GM19240 (cell line): ENCODE data around the gene INSR.
"Not testable (repeated sequence)": the region's sequence is repeated elsewhere in the genome, so short reads cannot be mapped to it uniquely, and the experiment has no call there.

Experiments
- DNase-seq: peaks from one replicate; pipeline ENCODE4 v3.0.0; 2011; ENCODE audit warnings: low spot score; ENCODE audit not compliant: insufficient read length

Gene INSR

GRCh38 chr19:7196763-7197118 lies 97.5 kb downstream of the INSR start:
- no peak for DNase-seq

DNA sequence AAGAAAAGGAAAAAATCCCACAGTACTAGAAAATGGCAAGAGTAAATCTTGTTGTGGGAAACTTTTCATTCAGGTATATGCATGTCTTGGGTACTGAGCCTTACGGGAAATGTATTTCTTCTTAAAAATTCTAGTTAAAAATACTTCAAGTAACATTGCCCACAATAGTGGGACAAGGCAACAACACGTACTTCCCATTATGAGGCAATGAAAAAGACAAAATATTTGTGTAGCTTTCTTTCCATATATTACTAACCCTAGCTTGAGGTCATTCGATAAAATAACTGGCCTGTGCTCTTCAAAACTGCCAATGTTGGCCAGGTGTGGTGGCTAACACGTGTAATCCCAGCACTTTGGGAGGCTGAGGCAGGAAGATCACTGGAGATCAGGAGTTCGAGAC lies 99.2 kb downstream of the INSR start:
- DNase-seq = no peak

- DNase-seq = no peak
Observed at GRCh38 chr19:7194566-7194965, 99.6 kb downstream of the INSR start.

DNA sequence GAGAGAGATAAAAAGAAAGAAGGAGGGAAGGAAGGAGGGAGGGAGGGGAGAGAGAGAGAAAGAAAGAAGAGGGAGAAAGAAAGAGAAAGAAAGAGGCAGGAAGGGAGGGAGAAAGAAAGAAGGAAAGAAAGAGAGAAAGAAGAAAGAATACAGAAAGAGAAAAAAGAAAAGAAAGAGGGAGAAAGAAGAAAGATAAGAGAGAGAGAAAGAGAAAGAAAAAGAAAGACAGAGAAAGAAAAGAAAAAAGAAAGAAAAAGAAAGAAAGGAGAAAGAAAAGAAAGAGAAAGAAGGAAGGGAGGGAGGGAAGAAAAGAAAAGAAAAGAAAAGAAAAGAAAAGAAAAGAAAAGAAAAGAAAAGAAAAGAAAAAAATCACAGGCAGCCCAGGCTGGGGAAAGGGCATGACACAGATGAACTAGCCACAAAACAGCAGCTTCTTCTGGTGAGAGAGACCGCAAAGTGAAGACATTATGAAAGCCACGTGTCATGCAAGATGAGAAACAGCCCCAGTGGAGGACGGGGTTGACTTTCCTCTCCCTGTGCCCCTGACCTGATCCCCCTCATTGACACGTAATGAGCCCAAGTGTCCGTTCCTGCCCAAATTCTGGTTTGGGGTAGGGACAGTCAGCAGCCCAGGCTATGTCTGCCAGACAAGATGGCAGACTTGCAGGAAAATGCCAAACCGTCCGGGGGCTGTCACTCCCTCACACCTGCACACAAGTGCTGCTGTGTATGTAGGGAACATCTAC lies 102.1 kb downstream of the INSR start:
- DNase-seq = no peak

GRCh38 chr19:7188698-7189629 lies 105.2 kb downstream of the INSR start:
- no peak for DNase-seq

DNA sequence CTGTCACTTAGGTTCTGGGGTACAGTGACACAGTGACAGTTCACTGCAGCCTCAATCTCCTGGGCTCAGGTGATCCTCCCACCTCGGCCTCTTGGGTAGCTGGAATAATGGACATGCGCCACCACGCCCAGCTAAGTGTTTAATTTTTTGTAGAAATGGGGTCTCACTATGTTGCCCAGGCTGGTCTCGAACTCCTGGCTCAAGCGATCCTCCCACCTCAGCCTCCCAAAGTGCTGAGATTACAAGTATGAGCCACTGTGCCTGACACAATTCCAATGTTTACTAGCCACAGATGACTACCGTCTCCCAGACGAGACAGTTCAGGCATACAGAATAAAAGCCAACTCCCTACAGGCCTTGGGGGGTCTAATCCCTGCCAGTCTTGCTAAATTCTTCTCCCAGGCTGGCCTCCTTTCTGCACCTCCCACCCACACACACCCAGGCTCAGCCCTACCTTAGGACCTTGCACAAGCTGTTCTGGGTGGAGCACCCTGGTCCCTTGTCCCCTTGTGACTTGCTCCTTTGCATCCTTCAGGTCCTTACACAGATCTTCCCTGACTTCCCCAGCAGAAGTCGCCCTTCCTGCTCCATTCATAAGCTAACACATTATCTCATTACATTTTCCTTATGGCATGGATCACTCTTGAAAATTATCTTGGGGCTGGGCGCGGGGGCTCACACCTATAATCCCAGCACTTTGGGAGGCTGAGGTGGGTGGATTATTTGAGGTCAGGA lies 106.4 kb downstream of the INSR start:
- no peak for DNase-seq

- no peak for DNase-seq
Observed at GRCh38 chr19:7182489-7182888, 111.7 kb downstream of the INSR start.

DNA sequence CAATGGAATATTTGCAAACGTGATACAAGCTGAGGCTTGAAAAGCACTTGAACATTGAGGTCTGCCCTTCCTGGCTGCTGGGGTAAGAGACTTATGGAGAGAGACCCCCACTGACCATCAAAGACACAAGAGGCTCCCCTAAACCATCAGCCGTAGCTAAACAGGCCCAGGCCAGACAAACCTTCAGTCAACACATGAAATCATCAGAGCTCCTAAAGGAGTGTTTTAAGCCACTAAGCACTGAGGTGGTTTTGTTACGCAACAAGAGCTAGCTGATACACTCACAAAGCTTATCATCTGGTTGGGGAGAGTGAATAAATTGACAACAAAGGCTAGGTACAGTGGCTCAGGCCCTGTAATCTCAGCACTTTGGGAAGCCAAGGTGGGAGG lies 114.3 kb downstream of the INSR start:
- DNase-seq = no peak

- DNase-seq = no peak
Observed at GRCh38 chr19:7177926-7178325, 116.3 kb downstream of the INSR start.

DNA sequence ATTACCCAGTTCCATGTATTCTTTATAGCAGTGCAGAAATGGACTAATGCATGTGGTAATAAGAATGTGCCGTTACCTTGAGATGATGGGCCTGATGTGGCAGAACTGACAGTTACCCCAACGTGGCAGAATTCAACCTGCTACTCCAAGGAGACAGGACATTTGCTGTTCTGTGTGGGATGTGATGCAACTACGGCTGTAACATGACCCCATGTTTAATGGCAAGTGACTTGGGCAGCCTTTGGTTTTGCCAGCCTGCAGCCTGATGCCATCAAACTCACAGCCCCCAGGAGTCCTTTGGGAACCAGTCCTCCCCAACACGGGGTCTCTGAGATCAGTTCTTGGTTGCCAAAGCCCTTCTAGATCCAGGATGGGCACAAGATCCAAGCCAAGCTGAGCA lies 117.4 kb downstream of the INSR start:
- no peak for DNase-seq

DNA sequence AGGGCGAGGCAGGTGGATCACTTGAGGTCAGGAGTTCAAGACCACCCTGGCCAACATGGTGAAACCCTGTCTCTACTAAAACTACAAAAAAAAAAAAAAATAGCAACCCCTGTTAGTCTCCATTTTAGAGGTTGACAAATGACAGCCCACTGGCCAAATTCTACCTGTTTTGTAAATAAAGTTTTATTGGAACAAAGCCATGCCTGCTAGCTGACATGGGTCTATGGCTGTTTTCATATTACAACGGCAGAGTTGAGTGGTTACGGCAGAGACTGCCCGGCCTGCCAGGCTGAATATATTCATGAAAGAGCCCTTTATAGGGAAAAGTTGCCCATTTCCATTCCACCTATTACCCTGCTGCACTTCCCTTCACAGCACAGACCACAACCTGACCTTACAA lies 121.4 kb downstream of the INSR start:
- no peak for DNase-seq

- DNase-seq = no peak
Observed at GRCh38 chr19:7170983-7171382, 123.2 kb downstream of the INSR start.

GRCh38 chr19:7168941-7169340 lies 125.3 kb downstream of the INSR start:
- no peak for DNase-seq

DNA sequence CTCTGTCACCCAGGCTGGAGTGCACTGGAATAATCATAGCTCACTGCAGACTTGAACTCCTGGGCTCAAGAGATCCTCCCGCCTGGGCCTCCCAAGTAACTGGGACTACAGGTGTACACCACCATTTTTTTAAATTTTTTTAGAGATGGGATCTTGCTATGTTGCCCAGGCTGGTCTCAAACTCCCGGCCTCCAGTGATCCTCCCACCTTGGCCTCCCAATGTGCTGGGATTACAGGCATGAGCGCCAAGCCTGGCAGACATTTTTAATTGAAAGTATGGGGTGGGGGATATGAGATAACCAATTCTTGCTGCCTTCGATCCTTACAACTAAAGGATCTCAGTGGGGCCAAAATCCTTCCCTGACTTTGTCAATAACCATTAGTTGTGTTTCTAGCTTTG lies 132.9 kb downstream of the INSR start:
- no peak for DNase-seq

DNA sequence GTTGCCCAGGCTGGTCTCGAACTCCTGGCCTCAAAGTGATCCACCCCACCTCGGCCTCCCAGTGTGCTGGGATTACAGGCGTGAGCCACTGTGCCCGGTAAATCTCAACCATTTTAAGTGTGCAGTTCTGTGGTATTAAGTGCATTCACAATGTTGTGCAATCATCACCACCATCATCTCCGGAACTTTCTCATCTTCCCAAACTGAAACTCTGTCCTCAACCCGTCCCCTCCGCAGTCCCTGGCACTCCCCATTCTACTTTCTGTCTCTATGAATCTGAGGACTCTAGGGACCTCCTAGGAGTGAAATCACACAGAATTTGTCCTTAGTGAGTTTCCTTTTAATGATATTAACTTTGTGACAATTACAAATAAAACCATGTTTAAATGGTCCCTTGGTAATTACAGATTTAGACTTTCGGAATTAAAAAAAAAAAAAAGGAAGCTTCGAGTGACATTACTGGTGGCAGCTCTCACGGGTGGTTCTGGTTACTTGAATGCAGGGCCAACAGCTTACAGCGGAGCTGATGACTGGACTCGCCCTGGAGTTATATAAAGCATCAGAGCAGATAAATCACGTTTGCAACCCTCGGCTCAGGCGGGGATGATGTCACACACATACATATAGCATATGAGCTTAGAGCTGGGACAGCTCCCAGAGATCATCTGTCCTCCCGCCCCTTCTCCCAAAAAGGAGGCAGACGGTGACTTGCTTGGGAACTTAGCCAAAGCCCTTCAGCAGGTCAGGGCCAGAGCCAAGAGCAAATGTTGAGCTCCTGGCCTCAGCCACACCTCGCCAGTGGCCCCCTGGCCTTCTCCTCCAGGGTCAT lies 134.9 kb downstream of the INSR start:
- no peak for DNase-seq

DNA sequence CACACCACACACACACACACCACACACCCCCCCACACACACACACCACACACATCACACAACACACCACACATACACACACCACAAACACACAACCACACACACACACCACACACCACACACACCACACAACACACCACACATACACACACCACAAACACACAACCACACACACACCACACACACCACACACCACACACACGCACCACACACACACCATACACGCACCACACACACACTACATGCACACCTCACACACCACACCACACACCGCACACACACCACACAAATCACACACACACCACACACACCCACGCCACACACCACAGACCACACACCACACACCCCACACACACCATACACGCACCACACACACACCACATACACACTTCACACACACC lies 141.2 kb downstream of the INSR start:
- no peak for DNase-seq

DNA sequence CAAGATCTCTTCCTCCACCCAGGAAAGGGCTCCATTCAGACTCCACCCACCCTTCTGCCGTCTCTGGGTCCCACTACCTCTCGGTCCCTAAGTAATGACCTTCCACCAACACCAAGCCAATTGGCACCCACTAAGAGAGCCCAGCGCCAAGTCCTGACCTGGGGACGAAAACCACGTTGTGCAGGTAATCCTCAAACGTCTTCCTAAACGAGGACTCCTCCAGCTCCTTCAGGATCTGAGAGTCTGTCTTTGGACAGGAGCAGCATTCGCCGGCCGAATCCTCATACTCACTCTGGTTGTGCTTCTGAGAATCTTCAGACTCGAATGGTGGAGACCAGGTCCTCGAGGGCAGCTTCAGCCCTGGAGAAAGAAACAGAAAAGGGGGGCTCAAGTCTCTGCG lies 141.6 kb downstream of the INSR start:
- DNase-seq = no peak

GRCh38 chr19:7149956-7150705 lies 144.1 kb downstream of the INSR start:
- DNase-seq = no peak

GRCh38 chr19:7147119-7147675 lies 147.0 kb downstream of the INSR start:
- not testable (repeated sequence) for DNase-seq

- DNase-seq = not testable (repeated sequence)
Observed at GRCh38 chr19:7146086-7146485, 148.1 kb downstream of the INSR start.
